Measurements from ENCODE around the gene KRTAP10-9.
"Not testable (repeated sequence)": the region's sequence is repeated elsewhere in the genome, so short reads cannot be mapped to it uniquely, and the experiment has no call there.

The KRTAP10-9 gene

DNA sequence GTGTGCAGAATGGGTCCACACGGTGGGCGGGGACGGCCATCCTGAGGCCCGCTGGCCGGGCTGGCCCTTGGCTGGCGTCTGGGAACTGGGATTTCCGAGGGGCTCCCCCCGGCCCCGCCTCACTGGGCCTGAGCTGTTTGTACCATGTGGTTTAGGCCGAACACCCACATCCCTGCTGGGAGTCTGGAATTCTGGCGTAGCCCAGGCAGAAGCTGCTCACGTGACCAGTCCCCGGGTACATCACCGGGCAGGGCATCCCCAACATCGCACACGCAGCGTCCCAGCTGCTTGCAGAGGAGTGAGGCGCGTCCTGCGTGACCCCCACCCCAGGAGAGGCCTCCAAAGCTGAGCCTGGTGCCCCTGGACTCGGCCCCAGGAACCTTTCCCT lies 24.4 kb upstream of the KRTAP10-9 start:
- peaks cover 6% of the 10 kb centered on the region for H3K9me3 Mint-ChIP-seq
- no peaks in the 10 kb centered on the region for H3K36me3 Mint-ChIP-seq (ENCODE audit: low read depth)
- H3K27me3 Mint-ChIP-seq: peaks cover 5% of the 10 kb centered on the region
- H3K4me1 Mint-ChIP-seq (ENCODE audit: low read depth): no peaks in the 10 kb centered on the region
- H3K27ac Mint-ChIP-seq: no peak overlapping the region
- no peak overlapping the region for H3K4me3 Mint-ChIP-seq
- DNase-seq: no peak

GRCh38 chr21:44603109-44603875 lies 23.6 kb upstream of the KRTAP10-9 start:
- no peak for DNase-seq
- no peak overlapping the region for H3K27ac Mint-ChIP-seq
- peaks cover 6% of the 10 kb centered on the region for H3K9me3 Mint-ChIP-seq
- H3K4me3 Mint-ChIP-seq: no peak overlapping the region
- no peaks in the 10 kb centered on the region for H3K36me3 Mint-ChIP-seq (ENCODE audit: low read depth)
- no peaks in the 10 kb centered on the region for H3K4me1 Mint-ChIP-seq (ENCODE audit: low read depth)
- peaks cover 5% of the 10 kb centered on the region for H3K27me3 Mint-ChIP-seq

- no peaks in the 10 kb centered on the region for H3K36me3 Mint-ChIP-seq (ENCODE audit: low read depth)
- H3K27ac Mint-ChIP-seq: no peak overlapping the region
- DNase-seq: no peak
- H3K4me3 Mint-ChIP-seq: no peak overlapping the region
- H3K27me3 Mint-ChIP-seq: peaks cover 5% of the 10 kb centered on the region
- H3K4me1 Mint-ChIP-seq (ENCODE audit: low read depth): no peaks in the 10 kb centered on the region
- H3K9me3 Mint-ChIP-seq: peaks cover 8% of the 10 kb centered on the region
Measured at GRCh38 chr21:44603911-44604310, 23.0 kb upstream of the KRTAP10-9 start.

GRCh38 chr21:44606495-44606894 lies 20.4 kb upstream of the KRTAP10-9 start:
- H3K27me3 Mint-ChIP-seq: peaks cover 3% of the 10 kb centered on the region
- H3K4me1 Mint-ChIP-seq (ENCODE audit: low read depth): no peaks in the 10 kb centered on the region
- peaks cover 24% of the 10 kb centered on the region for H3K9me3 Mint-ChIP-seq
- no peak overlapping the region for H3K27ac Mint-ChIP-seq
- no peaks in the 10 kb centered on the region for H3K36me3 Mint-ChIP-seq (ENCODE audit: low read depth)
- no peak for DNase-seq
- no peak overlapping the region for H3K4me3 Mint-ChIP-seq

DNA sequence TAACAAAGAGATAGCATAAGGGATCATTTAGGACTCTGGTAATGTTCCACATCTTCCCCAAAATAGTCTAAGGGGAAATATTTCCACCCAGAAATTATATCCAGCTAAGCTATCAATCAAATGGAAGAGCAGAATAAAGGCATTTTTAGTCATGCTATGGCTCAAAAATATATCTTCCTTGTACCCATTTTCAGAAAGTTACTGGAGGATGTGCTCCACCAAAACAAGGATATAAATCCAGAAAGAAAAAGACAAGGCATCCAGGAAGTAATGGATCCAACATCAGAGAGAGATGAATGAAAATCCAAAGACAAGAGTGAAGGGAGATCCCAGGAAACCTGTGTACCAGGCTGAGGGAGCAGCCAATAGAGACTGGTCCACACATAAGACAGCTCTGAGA lies 17.7 kb upstream of the KRTAP10-9 start:
- Mint-ChIP-seq H3K4me3 (no peak overlapping the region), H3K27me3 (no peaks in the 10 kb centered on the region), H3K9me3 (peaks cover 25% of the 10 kb centered on the region), H3K36me3 (ENCODE audit: low read depth) (no peaks in the 10 kb centered on the region), H3K4me1 (ENCODE audit: low read depth) (peaks cover 1% of the 10 kb centered on the region), H3K27ac (no peak overlapping the region)
- no peak for DNase-seq

GRCh38 chr21:44610157-44610843 lies 16.6 kb upstream of the KRTAP10-9 start:
- peaks cover 22% of the 10 kb centered on the region for H3K9me3 Mint-ChIP-seq
- H3K4me1 Mint-ChIP-seq (ENCODE audit: low read depth); H3K36me3 Mint-ChIP-seq (ENCODE audit: low read depth); H3K4me3 Mint-ChIP-seq; H3K27me3 Mint-ChIP-seq; H3K27ac Mint-ChIP-seq; DNase-seq: not testable (repeated sequence)

GRCh38 chr21:44611551-44611950 lies 15.3 kb upstream of the KRTAP10-9 start:
- no peaks in the 10 kb centered on the region for H3K27me3 Mint-ChIP-seq
- H3K4me1 Mint-ChIP-seq (ENCODE audit: low read depth): peaks cover 10% of the 10 kb centered on the region
- H3K27ac Mint-ChIP-seq: no peak overlapping the region
- H3K9me3 Mint-ChIP-seq: peaks cover 20% of the 10 kb centered on the region
- H3K36me3 Mint-ChIP-seq (ENCODE audit: low read depth): no peaks in the 10 kb centered on the region
- H3K4me3 Mint-ChIP-seq: no peak overlapping the region
- no peak for DNase-seq

DNA sequence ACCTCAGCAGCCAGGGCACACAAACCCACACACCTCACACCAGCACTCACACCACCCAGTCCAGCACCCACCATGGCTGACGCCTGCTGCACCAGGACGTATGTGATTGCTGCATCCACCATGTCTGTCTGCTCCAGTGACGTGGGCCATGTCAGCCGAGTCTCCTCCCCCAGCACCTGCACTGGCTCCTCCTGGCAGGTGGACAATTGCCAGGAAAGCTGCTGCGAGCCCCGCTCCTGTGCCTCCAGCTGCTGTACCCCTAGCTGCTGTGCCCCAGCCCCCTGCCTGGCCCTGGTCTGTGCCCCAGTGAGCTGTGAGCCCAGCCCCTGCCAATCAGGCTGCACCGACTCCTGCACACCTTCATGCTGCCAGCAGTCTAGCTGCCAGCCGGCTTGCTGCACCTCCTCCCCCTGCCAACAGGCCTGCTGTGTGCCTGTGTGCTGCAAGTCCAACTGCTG lies 14.8 kb upstream of the KRTAP10-9 start, which contains the start of gene KRTAP10-8:
KRTAP10-8 (plus strand) TSS at position 51 of the 458 bp plus-strand sequence; CDS start at position 73, 22 bp downstream.
- peaks cover 19% of the 10 kb centered on the region for H3K9me3 Mint-ChIP-seq
- peaks cover 15% of the 10 kb centered on the region for H3K4me1 Mint-ChIP-seq (ENCODE audit: low read depth)
- no peak within 1 kb of the TSS for H3K4me3 Mint-ChIP-seq
- no peaks in the 10 kb centered on the region for H3K36me3 Mint-ChIP-seq (ENCODE audit: low read depth)
- H3K27ac Mint-ChIP-seq: no peak within 1 kb of the TSS
- no peak for DNase-seq
- no peaks in the 10 kb centered on the region for H3K27me3 Mint-ChIP-seq

DNA sequence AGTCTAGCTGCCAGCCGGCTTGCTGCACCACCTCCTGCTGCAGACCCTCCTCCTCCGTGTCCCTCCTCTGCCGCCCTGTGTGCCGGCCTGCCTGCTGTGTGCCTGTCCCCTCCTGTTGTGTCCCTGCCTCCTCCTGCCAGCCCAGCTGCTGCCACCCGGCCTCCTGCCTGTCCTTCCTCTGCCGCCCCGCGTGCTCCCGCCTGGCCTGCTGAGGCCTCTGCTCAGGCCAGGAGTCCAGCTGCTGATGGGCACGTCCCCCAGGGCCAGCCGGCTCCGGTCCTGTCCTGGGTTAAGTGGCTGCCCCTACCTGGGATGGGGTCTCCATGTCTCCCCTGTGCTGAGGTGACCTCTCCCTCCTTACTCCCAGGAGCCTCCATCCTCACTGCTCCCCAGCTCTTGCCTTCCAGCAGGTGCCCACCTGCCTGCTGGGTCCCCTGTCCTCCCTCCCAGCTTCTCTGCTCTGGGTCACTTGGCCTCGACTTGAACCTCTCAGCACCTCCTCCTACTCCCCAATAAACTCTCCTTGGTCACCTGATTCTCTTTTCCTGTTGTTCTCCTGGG lies 14.1 kb upstream of the KRTAP10-9 start:
- Mint-ChIP-seq H3K4me1 (ENCODE audit: low read depth) (peaks cover 21% of the 10 kb centered on the region), H3K4me3 (no peak overlapping the region), H3K36me3 (ENCODE audit: low read depth) (no peaks in the 10 kb centered on the region), H3K27me3 (no peaks in the 10 kb centered on the region), H3K27ac (no peak overlapping the region), H3K9me3 (peaks cover 19% of the 10 kb centered on the region)
- DNase-seq: no peak

DNA sequence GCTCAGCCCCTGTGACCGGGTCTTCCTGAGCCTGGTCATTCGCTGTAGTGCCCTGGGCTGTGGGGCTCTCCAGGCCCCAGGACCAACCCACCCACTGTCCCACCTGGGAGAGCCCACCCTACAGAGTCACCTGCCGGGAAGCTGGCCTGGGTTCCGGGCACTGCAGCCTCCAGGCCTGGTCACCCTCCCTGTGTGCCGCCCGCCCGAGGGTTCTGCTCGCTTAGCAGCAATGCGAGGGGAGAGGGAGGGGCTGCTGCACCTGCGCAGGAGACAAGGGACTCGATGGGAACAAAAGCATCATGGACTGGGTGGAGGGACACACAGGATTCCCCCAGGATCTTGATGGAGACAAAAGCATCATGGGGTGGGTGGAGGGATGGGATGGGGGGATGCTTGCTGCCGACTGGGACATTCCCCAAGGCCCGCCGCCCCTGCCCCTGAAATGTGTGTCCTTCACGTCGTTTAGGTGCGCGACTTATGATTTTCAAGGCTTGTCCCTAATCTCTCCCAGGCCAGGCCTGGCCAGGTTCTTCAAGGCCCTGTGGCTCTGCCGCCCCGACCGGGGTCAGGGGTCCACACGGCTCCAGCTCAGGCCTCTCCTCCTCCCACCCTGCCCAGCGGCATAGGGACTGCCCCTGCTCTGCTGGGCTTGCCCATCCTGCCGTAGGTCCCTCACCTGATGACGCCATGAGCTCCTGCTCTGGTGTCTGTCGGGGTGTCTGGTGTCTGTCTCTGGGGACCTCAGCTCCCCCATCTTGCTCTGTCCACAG lies 13.3 kb upstream of the KRTAP10-9 start:
- Mint-ChIP-seq H3K27ac (no peak overlapping the region), H3K9me3 (peaks cover 19% of the 10 kb centered on the region), H3K36me3 (ENCODE audit: low read depth) (peaks cover 1% of the 10 kb centered on the region), H3K4me3 (no peak overlapping the region), H3K4me1 (ENCODE audit: low read depth) (peaks cover 29% of the 10 kb centered on the region), H3K27me3 (no peaks in the 10 kb centered on the region)
- DNase-seq: no peak

- H3K36me3 Mint-ChIP-seq (ENCODE audit: low read depth): peaks cover 7% of the 10 kb centered on the region
- peaks cover 18% of the 10 kb centered on the region for H3K9me3 Mint-ChIP-seq
- no peaks in the 10 kb centered on the region for H3K27me3 Mint-ChIP-seq
- DNase-seq: no peak
- H3K4me3 Mint-ChIP-seq: no peak overlapping the region
- peaks cover 35% of the 10 kb centered on the region for H3K4me1 Mint-ChIP-seq (ENCODE audit: low read depth)
- no peak overlapping the region for H3K27ac Mint-ChIP-seq
Measured at GRCh38 chr21:44614161-44614631, 12.7 kb upstream of the KRTAP10-9 start.

- Mint-ChIP-seq H3K27ac (no peak overlapping the region), H3K36me3 (ENCODE audit: low read depth) (peaks cover 15% of the 10 kb centered on the region), H3K4me3 (no peak overlapping the region), H3K4me1 (ENCODE audit: low read depth) (peaks cover 42% of the 10 kb centered on the region), H3K9me3 (peaks cover 19% of the 10 kb centered on the region), H3K27me3 (no peaks in the 10 kb centered on the region)
- DNase-seq: no peak
Measured at GRCh38 chr21:44614961-44615391, 11.9 kb upstream of the KRTAP10-9 start.

GRCh38 chr21:44615466-44615865 lies 11.4 kb upstream of the KRTAP10-9 start:
- H3K9me3 Mint-ChIP-seq: peaks cover 22% of the 10 kb centered on the region
- H3K4me1 Mint-ChIP-seq (ENCODE audit: low read depth): peaks cover 44% of the 10 kb centered on the region
- no peak overlapping the region for H3K4me3 Mint-ChIP-seq
- no peaks in the 10 kb centered on the region for H3K27me3 Mint-ChIP-seq
- no peak for DNase-seq
- H3K27ac Mint-ChIP-seq: no peak overlapping the region
- peaks cover 17% of the 10 kb centered on the region for H3K36me3 Mint-ChIP-seq (ENCODE audit: low read depth)

- DNase-seq: no peak
- no peak overlapping the region for H3K27ac Mint-ChIP-seq
- H3K9me3 Mint-ChIP-seq: peaks cover 23% of the 10 kb centered on the region
- H3K4me1 Mint-ChIP-seq (ENCODE audit: low read depth): peaks cover 44% of the 10 kb centered on the region
- peaks cover 22% of the 10 kb centered on the region for H3K36me3 Mint-ChIP-seq (ENCODE audit: low read depth)
- H3K27me3 Mint-ChIP-seq: no peaks in the 10 kb centered on the region
- H3K4me3 Mint-ChIP-seq: no peak overlapping the region
Measured at GRCh38 chr21:44615911-44616590, 10.8 kb upstream of the KRTAP10-9 start.
